Thyroid gland (tissue), 4 donors: Measurements from ENCODE around the gene SLC25A21. TPM values are rescaled to one million over a fixed set of nuclear protein-coding genes. Genes with fewer than 3 reads are reported as not detected.

Experiments used
- DNase-seq, 2 donors: peaks; one replicate each; pipeline ENCODE4 v3.0.0-alpha.2; 2019
- H3K27ac ChIP-seq, 3 donors: fragments of 200-600 bp; sonication (generic); 1 replicate in 2 of 3; 2 replicates in 1 of 3; pipeline ENCODE4 v1.5.1; 2016 to 2019; ENCODE audit warnings: mild to moderate bottlenecking in 1 of 3, moderate library complexity in 1 of 3
- H3K27me3 ChIP-seq: fragments of 200-600 bp; sonication (generic); one replicate; pipeline ENCODE4 v1.5.1; 2019
- H3K36me3 ChIP-seq, 2 donors: fragments of 200-600 bp; sonication (generic); one replicate each; pipeline ENCODE4 v1.5.1; 2016 to 2019
- H3K4me1 ChIP-seq, 2 donors: fragments of 200-600 bp; sonication (generic); one replicate each; pipeline ENCODE4 v1.5.1; 2017 to 2019
- H3K4me3 ChIP-seq, 3 donors: fragments of 200-600 bp; sonication (generic); replicated peaks in 1 of 3; 1 replicate in 2 of 3; 2 replicates in 1 of 3; pipeline ENCODE4 v1.5.1; 2016; ENCODE audit warnings: mild to moderate bottlenecking in 1 of 3
- H3K9me3 ChIP-seq: fragments of 200-600 bp; sonication (generic); one replicate; pipeline ENCODE4 v1.5.1; 2017
- POLR2A ChIP-seq, 2 donors: fragments of 450-650 bp; IDR thresholded peaks; one replicate each; pipeline ENCODE4 v1.6.1; 2017; ENCODE audit warnings: antibody characterized with exemption in 2 of 2, mild to moderate bottlenecking in 2 of 2, moderate library complexity in 1 of 2
- WGBS, 2 donors: methylation state at CpG; one replicate each; pipeline ENCODE4 v1.1.5; 2017; 5-methylcytosine and 5-hydroxymethylcytosine counted together
- intact Hi-C: fragments of 100-400 bp; cut with DNase I; formaldehyde crosslinking; loops from one replicate; pipeline ENCODE4 v1.15.1; 2023
- total RNA-seq, 4 donors: library from RNA; depleted of rRNA; stranded (reverse); fragments of >200 nt; gene quantifications; one replicate each; pipeline ENCODE4 v1.2.3, GENCODE V29; 2016
- TF ChIP-seq, protein P1 (sequence below), 6 experiments: fragments of 200-600 bp in 3 of 6; fragments of 450-650 bp in 3 of 6; sonication (generic) in 3 of 6; IDR thresholded peaks; one replicate each; pipeline ENCODE4 v1.5.1; 2016 to 2019; ENCODE audit warnings: antibody characterized with exemption in 6 of 6, mild to moderate bottlenecking in 2 of 6, inconsistent platforms in 1 of 6, moderate library complexity in 1 of 6

SLC25A21 gene
- total RNA-seq, 4 donors from 2014 or later = 0.29 to 1.4 (median 0.60) TPM

DNA sequence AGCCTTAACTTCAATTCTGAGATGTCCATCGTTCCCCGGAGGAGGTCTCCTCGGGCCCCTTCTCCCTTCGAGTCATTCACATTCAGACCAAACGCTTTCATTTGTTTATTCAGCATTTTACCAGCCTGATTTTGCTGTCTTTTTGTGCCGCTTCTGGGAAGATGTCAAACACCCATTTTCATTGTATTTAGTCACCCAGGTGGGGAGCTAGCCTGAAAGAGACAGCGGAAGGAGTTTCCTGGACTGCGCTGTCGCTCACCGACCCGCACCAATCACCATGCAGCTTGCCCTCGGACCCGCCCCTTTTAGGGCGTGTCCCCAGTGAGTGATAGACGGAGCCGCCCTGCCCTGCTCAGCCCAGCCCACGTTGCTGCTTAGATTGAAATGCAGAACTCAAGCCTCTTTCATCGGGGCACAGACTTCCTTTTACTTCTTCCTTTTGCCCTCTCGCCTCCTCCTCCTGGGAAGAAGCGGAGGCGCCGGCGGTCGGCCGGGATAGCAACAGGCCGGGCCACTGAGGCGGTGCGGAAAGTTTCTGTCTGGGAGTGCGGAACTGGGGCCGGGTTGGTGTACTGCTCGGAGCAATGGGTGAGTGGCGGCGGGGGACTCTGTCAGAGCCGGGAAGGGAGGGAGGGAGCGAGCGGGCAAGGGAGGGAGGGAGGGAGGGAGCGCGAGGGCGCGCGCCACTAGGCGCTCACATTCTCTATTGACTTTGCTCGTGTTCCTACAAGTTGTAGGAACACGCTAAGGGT is 510.7 kb downstream of the SLC25A21 start, which contains the start of gene PAX9:
Gene PAX9 (plus strand): TSS at position 355 of the 752 bp plus-strand sequence. CDS start 230 bp downstream, at position 585.
- DNase-seq = peak; percentile 86 to 93
- H3K27ac ChIP-seq = no peak within 1 kb of the TSS
- peaks cover 66% of the 10 kb centered on the region for H3K27me3 ChIP-seq
- WGBS, 2 donors = 3% methylated on average over 35 to 38 of the region's 44 CpGs
- peaks cover 42 to 59% of the 10 kb centered on the region in 2 donors for H3K4me1 ChIP-seq
- H3K4me3 ChIP-seq = peak within 1 kb of the TSS in 2 of 3 donors; percentile 16 to 29
- TF ChIP-seq, protein P1, sequence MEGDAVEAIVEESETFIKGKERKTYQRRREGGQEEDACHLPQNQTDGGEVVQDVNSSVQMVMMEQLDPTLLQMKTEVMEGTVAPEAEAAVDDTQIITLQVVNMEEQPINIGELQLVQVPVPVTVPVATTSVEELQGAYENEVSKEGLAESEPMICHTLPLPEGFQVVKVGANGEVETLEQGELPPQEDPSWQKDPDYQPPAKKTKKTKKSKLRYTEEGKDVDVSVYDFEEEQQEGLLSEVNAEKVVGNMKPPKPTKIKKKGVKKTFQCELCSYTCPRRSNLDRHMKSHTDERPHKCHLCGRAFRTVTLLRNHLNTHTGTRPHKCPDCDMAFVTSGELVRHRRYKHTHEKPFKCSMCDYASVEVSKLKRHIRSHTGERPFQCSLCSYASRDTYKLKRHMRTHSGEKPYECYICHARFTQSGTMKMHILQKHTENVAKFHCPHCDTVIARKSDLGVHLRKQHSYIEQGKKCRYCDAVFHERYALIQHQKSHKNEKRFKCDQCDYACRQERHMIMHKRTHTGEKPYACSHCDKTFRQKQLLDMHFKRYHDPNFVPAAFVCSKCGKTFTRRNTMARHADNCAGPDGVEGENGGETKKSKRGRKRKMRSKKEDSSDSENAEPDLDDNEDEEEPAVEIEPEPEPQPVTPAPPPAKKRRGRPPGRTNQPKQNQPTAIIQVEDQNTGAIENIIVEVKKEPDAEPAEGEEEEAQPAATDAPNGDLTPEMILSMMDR (IDR thresholded peaks at IDR 0.05) = no peak
- TF ChIP-seq POLR2A (IDR thresholded peaks at IDR 0.05) = no peak
- no peaks in the 10 kb centered on the region for H3K36me3 ChIP-seq
- intact Hi-C loops = no loop called here
- no peaks in the 10 kb centered on the region for H3K9me3 ChIP-seq

DNA sequence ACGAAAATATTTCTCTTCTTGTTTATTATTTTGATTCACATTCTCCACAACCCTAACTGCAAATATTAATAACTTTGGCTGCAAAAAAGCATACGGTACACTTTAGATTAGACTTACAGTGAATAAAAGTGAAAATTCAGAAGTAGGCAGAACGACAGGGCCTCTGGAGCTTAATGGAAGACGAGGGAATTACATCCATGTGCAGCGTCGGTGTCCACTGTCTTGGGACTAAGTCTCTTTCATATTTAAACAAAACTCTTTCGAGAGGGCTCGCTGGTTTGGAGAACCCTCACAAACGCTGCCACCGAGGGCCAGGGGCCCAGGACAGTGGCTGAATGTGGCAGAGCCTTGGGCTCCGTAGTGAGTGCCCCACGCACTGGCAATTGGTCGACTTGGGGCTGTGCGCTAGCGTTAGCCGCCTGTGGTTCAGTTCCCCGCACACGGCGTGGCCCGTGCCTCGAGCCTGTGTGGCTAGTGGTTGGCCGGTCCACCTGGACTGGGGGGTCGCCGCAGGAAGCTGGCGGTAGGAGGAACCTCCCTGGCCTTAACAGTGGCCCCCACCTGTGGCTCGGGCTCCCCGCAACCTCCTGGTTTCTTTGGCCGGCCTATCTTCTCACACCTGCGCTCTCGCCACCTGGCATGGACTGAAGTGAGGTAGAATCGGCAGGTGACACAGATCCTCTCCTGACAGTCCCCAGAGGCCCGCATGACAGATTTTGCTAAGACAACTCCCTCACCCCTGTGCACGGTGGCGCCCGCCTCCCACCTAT is 511.5 kb downstream of the SLC25A21 start:
- H3K27ac ChIP-seq = no peak overlapping the region
- no peak for TF ChIP-seq POLR2A (IDR thresholded peaks at IDR 0.05)
- TF ChIP-seq, protein P1 (IDR thresholded peaks at IDR 0.05) = no peak
- intact Hi-C loops = no loop called here
- 21 to 26% methylated on average over 19 to 27 of the region's 35 CpGs for WGBS, 2 donors
- peaks cover 68% of the 10 kb centered on the region for H3K27me3 ChIP-seq
- H3K36me3 ChIP-seq = no peaks in the 10 kb centered on the region
- no peak overlapping the region for H3K4me3 ChIP-seq
- peak in 1 of 2 donors; percentile 35 for DNase-seq
- H3K4me1 ChIP-seq = peaks cover 42 to 66% of the 10 kb centered on the region in 2 donors
- H3K9me3 ChIP-seq = no peaks in the 10 kb centered on the region

DNA sequence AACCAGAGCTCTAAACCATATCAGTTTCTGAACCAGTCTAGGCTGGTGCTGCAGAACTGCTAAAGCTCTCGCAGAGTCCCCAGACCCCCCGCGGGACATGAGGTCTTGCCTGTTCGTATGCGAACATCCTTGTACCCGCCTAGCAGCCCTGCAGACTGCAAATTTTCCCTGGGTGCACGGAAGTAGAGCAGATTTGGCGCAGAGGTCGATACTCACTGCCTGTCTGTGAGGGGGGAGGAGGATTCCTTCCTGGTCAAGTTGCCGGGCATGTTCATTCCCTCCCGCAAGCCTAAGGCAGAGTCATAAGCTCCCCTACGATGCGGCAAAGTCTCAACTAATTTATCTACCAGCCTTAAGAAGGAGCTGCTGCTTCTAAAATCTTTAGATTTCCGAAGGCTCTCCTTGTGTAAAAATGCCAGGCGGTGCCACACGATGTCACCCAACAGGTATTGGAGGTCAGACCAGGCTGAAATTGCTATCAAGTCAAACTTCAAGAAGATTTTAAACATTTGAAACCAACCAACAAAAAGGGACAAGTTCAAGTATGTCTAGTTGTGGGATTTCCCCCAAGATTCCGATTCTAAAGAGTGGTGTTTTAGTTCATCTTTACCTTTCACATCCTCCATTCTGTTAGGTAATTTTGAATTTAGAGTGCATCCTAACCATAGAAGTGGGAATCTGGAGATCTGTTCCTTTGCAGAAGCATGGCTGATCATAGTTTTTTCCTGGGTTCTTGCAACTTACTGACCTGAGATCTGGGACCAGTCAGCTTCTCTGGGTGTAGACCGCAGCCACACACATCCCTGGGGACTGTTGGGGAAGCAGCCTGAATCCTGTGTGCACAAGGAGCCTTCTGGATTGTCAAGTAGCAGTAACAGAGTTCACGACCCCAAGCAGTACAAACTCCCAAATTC is 512.3 kb downstream of the SLC25A21 start:
- no peak overlapping the region for H3K4me3 ChIP-seq
- peaks cover 42 to 71% of the 10 kb centered on the region in 2 donors for H3K4me1 ChIP-seq
- no peak overlapping the region for H3K27ac ChIP-seq
- H3K9me3 ChIP-seq = no peaks in the 10 kb centered on the region
- H3K27me3 ChIP-seq = peaks cover 73% of the 10 kb centered on the region
- TF ChIP-seq POLR2A (IDR thresholded peaks at IDR 0.05) = no peak
- DNase-seq = no peak
- 23 to 42% methylated on average over 16 to 18 of the region's 19 CpGs for WGBS, 2 donors
- intact Hi-C loops = no loop called here
- H3K36me3 ChIP-seq = no peaks in the 10 kb centered on the region

DNA sequence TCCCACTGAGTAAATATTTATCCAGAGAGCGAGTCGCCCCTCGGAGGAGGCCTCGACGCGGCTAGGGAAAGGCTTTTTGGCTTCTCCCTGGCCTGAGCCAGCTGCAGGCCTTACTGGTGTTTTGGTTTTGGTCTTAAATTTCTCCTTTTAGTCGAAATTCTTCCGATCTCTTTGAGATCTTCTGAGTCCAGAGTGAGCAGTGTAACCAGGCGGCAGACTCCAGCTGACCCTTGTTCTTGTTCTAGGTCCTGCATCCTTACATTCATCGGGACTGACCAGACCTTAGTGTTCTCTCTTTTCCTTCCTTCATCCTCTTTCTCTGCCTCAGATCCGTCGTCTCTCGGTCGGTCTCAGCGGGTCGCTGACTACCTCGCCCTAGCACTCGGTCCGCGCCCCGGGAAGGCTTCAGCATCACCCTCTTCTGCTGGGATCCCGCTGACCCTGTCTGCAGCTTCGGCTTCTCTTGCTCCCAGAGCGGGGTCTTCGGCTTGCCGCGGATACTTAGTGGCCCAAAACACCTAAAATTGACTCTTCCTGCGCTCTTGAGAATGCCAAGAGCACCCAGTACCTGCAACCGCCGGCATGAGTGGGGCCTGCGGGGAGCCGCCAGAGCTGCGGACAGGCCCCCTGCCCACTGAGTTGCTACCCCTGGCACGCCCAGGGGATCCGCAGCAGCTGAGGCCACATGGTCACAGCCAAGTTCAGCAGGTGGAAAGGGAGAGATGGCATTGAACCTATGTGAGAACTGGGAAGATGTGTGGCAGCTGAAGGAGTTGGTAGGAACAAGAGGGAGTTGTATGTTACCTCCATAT is 513.2 kb downstream of the SLC25A21 start:
- intact Hi-C loops = no loop called here
- Histone ChIP-seq H3K9me3 (no peaks in the 10 kb centered on the region), H3K36me3 (no peaks in the 10 kb centered on the region), H3K27ac (no peak overlapping the region), H3K4me1 (peaks cover 42 to 70% of the 10 kb centered on the region in 2 donors), H3K4me3 (no peak overlapping the region), H3K27me3 (peaks cover 82% of the 10 kb centered on the region)
- WGBS, 2 donors = 27 to 38% methylated on average over 35 of the region's 35 CpGs
- TF ChIP-seq, protein P1 (IDR thresholded peaks at IDR 0.05) = no peak
- no peak for TF ChIP-seq POLR2A (IDR thresholded peaks at IDR 0.05)
- no peak for DNase-seq
